Breast epithelium (tissue), 3 donors: ENCODE data around the gene GLIS1.

ENCODE experiments used
- POLR2A ChIP-seq: fragments of 450-650 bp; IDR thresholded peaks from one replicate; pipeline ENCODE4 v1.6.1; 2016; ENCODE audit warnings: antibody characterized with exemption, mild to moderate bottlenecking, moderate library complexity
- TF ChIP-seq, protein P1 (sequence below), 3 donors: fragments of 450-650 bp; IDR thresholded peaks; one replicate each; pipeline ENCODE4 v1.5.1; 2016 to 2017; ENCODE audit warnings: antibody characterized with exemption in 3 of 3, mild to moderate bottlenecking in 3 of 3, moderate library complexity in 3 of 3

DNA sequence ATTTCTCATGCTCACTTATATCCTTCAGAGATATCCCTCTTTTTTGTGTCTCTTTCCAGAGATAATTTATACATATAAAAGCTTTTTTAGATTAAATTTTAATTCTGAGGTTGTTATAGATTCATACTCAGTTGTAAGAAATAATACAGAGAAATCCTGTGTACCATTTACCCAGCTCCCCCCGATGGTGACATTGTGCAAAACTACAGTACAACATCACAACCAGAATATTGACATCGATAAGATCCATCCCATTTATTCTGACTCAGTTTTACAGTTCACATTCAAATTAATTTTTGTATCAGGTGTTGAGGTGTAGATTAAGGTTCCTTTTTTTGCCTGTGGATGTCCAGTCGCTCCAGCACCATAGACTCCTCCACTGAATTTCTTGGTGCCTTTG lies 265.5 kb downstream of the GLIS1 start:
- TF ChIP-seq POLR2A: no peak
- TF ChIP-seq, protein P1, sequence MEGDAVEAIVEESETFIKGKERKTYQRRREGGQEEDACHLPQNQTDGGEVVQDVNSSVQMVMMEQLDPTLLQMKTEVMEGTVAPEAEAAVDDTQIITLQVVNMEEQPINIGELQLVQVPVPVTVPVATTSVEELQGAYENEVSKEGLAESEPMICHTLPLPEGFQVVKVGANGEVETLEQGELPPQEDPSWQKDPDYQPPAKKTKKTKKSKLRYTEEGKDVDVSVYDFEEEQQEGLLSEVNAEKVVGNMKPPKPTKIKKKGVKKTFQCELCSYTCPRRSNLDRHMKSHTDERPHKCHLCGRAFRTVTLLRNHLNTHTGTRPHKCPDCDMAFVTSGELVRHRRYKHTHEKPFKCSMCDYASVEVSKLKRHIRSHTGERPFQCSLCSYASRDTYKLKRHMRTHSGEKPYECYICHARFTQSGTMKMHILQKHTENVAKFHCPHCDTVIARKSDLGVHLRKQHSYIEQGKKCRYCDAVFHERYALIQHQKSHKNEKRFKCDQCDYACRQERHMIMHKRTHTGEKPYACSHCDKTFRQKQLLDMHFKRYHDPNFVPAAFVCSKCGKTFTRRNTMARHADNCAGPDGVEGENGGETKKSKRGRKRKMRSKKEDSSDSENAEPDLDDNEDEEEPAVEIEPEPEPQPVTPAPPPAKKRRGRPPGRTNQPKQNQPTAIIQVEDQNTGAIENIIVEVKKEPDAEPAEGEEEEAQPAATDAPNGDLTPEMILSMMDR (IDR thresholded peaks at IDR 0.05): no peak
